ENCODE data around the gene MXD3.
"Not testable (repeated sequence)": the region's sequence is repeated elsewhere in the genome, so short reads cannot be mapped to it uniquely, and the experiment has no call there.

The MXD3 gene

DNA sequence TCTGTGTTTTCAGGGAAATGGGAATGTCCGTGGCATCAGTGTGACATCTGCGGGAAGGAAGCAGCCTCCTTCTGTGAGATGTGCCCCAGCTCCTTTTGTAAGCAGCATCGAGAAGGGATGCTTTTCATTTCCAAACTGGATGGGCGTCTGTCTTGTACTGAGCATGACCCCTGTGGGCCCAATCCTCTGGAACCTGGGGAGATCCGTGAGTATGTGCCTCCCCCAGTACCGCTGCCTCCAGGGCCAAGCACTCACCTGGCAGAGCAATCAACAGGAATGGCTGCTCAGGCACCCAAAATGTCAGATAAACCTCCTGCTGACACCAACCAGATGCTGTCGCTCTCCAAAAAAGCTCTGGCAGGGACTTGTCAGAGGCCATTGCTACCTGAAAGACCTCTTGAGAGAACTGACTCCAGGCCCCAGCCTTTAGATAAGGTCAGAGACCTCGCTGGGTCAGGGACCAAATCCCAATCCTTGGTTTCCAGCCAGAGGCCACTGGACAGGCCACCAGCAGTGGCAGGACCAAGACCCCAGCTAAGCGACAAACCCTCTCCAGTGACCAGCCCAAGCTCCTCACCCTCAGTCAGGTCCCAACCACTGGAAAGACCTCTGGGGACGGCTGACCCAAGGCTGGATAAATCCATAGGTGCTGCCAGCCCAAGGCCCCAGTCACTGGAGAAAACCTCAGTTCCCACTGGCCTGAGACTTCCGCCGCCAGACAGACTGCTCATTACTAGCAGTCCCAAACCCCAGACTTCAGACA is 17.7 kb downstream of the MXD3 start:
- H3K4me1 Mint-ChIP-seq (ENCODE audit: low read depth): peaks cover 49% of the 10 kb centered on the region
- peaks cover 73% of the 10 kb centered on the region for H3K36me3 Mint-ChIP-seq (ENCODE audit: low read depth)
- no peak overlapping the region for H3K4me3 Mint-ChIP-seq
- H3K9me3 Mint-ChIP-seq: no peaks in the 10 kb centered on the region
- H3K27ac Mint-ChIP-seq: no peak overlapping the region
- H3K27me3 Mint-ChIP-seq: no peaks in the 10 kb centered on the region

DNA sequence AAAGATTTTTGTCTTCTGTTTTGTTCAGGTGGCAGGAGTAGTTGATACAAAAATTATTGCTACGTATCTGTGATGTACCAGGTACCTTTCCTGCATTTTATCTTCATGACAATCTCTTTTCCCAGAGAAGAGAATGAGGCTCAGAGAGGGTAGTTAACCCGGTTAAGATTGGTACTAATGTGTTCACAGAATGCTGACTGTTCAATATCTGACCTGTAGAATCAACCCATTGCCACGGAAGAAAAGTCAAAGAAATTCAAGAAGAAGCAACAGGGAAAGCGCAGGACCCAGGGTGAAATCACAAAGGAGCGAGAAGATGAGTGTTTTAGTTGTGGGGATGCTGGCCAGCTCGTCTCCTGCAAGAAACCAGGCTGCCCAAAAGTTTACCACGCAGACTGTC is 20.0 kb downstream of the MXD3 start:
- no peaks in the 10 kb centered on the region for H3K27me3 Mint-ChIP-seq
- H3K9me3 Mint-ChIP-seq: no peaks in the 10 kb centered on the region
- peaks cover 28% of the 10 kb centered on the region for H3K4me1 Mint-ChIP-seq (ENCODE audit: low read depth)
- H3K4me3 Mint-ChIP-seq: no peak overlapping the region
- H3K36me3 Mint-ChIP-seq (ENCODE audit: low read depth): peaks cover 79% of the 10 kb centered on the region
- no peak overlapping the region for H3K27ac Mint-ChIP-seq

DNA sequence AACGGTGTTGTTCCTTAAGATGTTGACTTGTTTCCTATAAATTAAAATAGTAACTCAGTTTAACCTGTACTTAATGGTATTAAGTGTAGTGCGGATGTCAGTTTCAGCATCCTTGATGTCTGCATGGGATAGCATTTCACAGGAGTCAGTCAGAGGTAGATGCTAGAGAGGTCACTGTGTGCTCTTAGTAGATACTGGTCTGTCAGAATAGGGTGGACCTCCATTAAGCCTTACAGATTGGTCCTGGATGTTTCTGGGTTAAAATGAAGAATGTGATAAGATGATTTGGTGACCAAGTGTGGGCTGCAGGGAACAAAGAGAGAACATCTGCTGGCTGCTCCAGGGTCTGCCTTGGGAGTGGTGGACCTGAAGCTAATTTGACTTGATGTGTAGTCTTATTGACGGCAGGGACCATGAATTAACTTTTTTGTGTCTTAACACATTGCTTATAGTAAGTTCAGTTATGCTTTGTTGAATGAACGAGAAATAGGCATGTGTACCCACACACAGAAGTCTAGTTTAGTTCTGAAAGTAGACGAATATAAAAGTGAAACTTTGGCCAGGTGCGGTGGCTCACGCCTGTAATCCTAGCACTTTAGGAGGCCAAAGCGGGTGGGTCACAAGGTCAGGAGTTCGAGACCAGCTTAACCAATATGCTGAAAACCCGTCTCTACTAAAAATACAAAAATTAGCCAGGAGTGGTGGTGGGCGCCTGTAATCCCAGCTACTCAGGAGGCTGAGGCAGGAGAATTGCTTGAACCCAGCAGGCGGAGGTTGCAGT is 20.7 kb downstream of the MXD3 start:
- no peak overlapping the region for H3K27ac Mint-ChIP-seq
- no peaks in the 10 kb centered on the region for H3K9me3 Mint-ChIP-seq
- peaks cover 21% of the 10 kb centered on the region for H3K4me1 Mint-ChIP-seq (ENCODE audit: low read depth)
- no peaks in the 10 kb centered on the region for H3K27me3 Mint-ChIP-seq
- no peak overlapping the region for H3K4me3 Mint-ChIP-seq
- H3K36me3 Mint-ChIP-seq (ENCODE audit: low read depth): peaks cover 73% of the 10 kb centered on the region

DNA sequence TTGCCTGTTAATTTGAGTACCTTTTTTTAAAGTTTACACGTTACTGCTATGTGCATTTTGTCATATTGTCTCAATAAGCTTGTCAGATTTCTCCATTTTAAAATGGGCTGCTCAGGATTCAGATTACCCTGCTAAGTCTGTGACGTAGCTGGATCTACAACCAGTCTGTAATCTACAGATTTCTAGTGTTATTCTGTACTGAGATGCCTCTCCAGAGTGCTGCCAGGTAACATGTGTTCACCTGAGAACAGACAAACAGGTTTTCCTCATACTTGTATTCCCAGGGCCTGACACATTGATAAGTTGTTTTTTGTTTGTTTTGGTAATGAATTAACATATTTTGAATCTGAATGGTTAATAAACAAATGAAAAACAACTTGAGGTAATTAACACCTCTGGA is 23.5 kb downstream of the MXD3 start:
- Mint-ChIP-seq H3K9me3 (no peaks in the 10 kb centered on the region), H3K36me3 (ENCODE audit: low read depth) (peaks cover 64% of the 10 kb centered on the region), H3K27me3 (no peaks in the 10 kb centered on the region), H3K4me3 (no peak overlapping the region), H3K4me1 (ENCODE audit: low read depth) (peaks cover 5% of the 10 kb centered on the region), H3K27ac (no peak overlapping the region)

DNA sequence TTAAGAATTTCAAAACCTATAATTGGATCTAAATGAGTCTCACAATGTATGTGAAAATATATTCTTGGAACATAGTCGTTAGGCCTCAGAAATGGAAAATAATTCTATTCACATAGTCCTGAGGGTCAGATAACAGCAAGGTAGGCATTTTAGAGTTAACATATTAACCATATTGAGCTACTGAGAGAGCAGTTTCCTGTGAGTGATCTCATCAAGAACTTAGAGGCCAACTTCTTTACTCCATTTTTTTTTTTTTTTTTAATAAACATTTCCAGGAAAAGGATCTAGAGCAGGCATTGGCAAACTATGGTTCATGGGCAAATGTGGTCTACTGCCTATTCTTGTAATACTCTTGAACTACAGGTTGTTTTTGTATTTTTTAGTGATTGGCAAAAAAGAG is 34.8 kb downstream of the MXD3 start:
- H3K9me3 Mint-ChIP-seq: no peaks in the 10 kb centered on the region
- H3K27me3 Mint-ChIP-seq: no peaks in the 10 kb centered on the region
- peaks cover 3% of the 10 kb centered on the region for H3K4me1 Mint-ChIP-seq (ENCODE audit: low read depth)
- H3K27ac Mint-ChIP-seq: no peak overlapping the region
- peaks cover 70% of the 10 kb centered on the region for H3K36me3 Mint-ChIP-seq (ENCODE audit: low read depth)
- H3K4me3 Mint-ChIP-seq: no peak overlapping the region

- Mint-ChIP-seq H3K9me3 (no peaks in the 10 kb centered on the region), H3K4me3 (no peak overlapping the region), H3K36me3 (ENCODE audit: low read depth) (peaks cover 62% of the 10 kb centered on the region), H3K27me3 (no peaks in the 10 kb centered on the region), H3K27ac (no peak overlapping the region), H3K4me1 (ENCODE audit: low read depth) (peaks cover 3% of the 10 kb centered on the region)
These were observed 35.8 kb downstream of the MXD3 start for GRCh38 chr5:177275883-177276282.

DNA sequence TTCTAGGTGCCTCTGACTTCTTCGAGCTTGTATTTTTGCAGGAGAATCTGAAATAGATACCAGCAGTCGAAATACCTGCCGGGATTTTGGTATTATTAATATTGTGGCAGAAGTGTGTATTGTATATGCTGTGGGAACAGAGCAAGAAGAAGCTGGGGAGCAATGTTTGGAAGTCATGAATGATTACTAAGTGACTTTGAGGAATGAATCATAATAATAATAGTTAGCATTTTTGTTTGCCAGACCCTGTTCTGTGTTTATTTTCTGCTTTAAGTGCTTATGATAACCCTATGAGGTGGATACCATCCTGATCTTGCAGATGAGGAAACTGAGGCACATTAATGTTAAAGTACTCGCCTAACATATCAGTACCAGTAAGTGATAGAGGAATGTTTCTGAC is 40.6 kb downstream of the MXD3 start:
- Mint-ChIP-seq H3K36me3 (ENCODE audit: low read depth) (peaks cover 62% of the 10 kb centered on the region), H3K4me3 (no peak overlapping the region), H3K27ac (no peak overlapping the region), H3K4me1 (ENCODE audit: low read depth) (no peaks in the 10 kb centered on the region), H3K27me3 (no peaks in the 10 kb centered on the region), H3K9me3 (no peaks in the 10 kb centered on the region)

GRCh38 chr5:177270653-177271052 is 41.0 kb downstream of the MXD3 start:
- peaks cover 61% of the 10 kb centered on the region for H3K36me3 Mint-ChIP-seq (ENCODE audit: low read depth)
- no peak overlapping the region for H3K27ac Mint-ChIP-seq
- no peaks in the 10 kb centered on the region for H3K9me3 Mint-ChIP-seq
- no peaks in the 10 kb centered on the region for H3K4me1 Mint-ChIP-seq (ENCODE audit: low read depth)
- no peaks in the 10 kb centered on the region for H3K27me3 Mint-ChIP-seq
- no peak overlapping the region for H3K4me3 Mint-ChIP-seq

DNA sequence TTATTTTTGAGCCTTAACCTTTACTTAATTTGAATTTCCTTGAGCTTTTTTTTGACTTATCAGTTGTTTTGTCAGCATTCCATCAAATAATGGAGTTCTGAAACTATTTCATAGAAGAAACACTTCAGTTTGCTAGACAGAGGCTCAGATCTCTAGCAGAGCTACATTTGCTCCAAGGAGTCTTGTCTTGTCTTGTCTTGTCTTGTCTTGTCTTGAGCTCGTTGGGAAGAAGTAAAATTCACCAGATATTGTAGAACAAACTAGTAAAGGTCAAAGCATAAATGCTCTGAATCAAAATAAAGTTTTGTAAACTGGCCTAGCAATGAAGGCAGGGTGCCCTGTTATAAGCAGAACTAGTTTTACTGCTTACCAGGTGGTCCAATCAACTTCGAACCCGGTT is 41.7 kb downstream of the MXD3 start:
- H3K36me3 Mint-ChIP-seq (ENCODE audit: low read depth): peaks cover 57% of the 10 kb centered on the region
- H3K9me3 Mint-ChIP-seq: no peaks in the 10 kb centered on the region
- no peak overlapping the region for H3K4me3 Mint-ChIP-seq
- H3K27me3 Mint-ChIP-seq: no peaks in the 10 kb centered on the region
- no peak overlapping the region for H3K27ac Mint-ChIP-seq
- H3K4me1 Mint-ChIP-seq (ENCODE audit: low read depth): no peaks in the 10 kb centered on the region

GRCh38 chr5:177269232-177269895 is 42.3 kb downstream of the MXD3 start:
- Mint-ChIP-seq H3K4me1 (ENCODE audit: low read depth) (no peaks in the 10 kb centered on the region), H3K27ac (no peak overlapping the region), H3K4me3 (no peak overlapping the region), H3K27me3 (no peaks in the 10 kb centered on the region), H3K36me3 (ENCODE audit: low read depth) (peaks cover 59% of the 10 kb centered on the region), H3K9me3 (no peaks in the 10 kb centered on the region)

- H3K27ac Mint-ChIP-seq: no peak overlapping the region
- no peaks in the 10 kb centered on the region for H3K4me1 Mint-ChIP-seq (ENCODE audit: low read depth)
- no peak overlapping the region for H3K4me3 Mint-ChIP-seq
- no peaks in the 10 kb centered on the region for H3K27me3 Mint-ChIP-seq
- peaks cover 65% of the 10 kb centered on the region for H3K36me3 Mint-ChIP-seq (ENCODE audit: low read depth)
- no peaks in the 10 kb centered on the region for H3K9me3 Mint-ChIP-seq
These were observed 46.3 kb downstream of the MXD3 start for GRCh38 chr5:177265395-177265794.

GRCh38 chr5:177264178-177264577 is 47.5 kb downstream of the MXD3 start:
- Mint-ChIP-seq H3K27ac (no peak overlapping the region), H3K9me3 (no peaks in the 10 kb centered on the region), H3K4me3 (no peak overlapping the region), H3K27me3 (no peaks in the 10 kb centered on the region), H3K4me1 (ENCODE audit: low read depth) (no peaks in the 10 kb centered on the region), H3K36me3 (ENCODE audit: low read depth) (peaks cover 64% of the 10 kb centered on the region)

GRCh38 chr5:177261510-177261909 is 50.2 kb downstream of the MXD3 start:
- peaks cover 76% of the 10 kb centered on the region for H3K36me3 Mint-ChIP-seq (ENCODE audit: low read depth)
- H3K9me3 Mint-ChIP-seq: no peaks in the 10 kb centered on the region
- H3K4me3 Mint-ChIP-seq: no peak overlapping the region
- no peak overlapping the region for H3K27ac Mint-ChIP-seq
- H3K4me1 Mint-ChIP-seq (ENCODE audit: low read depth): no peaks in the 10 kb centered on the region
- no peaks in the 10 kb centered on the region for H3K27me3 Mint-ChIP-seq

DNA sequence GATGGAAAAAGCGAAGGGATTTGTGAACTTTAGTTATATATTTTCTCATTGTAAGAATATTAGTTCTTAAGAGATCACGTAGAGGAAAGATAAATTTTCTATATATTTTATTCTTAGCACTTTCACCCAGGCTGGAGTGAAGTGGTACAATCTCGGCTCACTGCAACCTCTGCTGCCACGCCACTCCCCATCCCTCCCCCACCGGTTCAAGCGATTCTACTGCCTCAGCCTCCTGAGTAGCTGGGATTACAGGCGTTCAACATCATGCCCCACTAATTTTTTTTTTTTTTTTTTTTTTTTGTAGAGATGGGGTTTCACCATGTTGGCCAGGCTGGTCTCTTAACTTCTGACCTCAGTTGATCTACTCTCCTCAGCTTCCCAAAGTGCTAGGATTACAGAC is 50.7 kb downstream of the MXD3 start:
- Mint-ChIP-seq H3K27ac (no peak overlapping the region), H3K36me3 (ENCODE audit: low read depth) (peaks cover 74% of the 10 kb centered on the region)

DNA sequence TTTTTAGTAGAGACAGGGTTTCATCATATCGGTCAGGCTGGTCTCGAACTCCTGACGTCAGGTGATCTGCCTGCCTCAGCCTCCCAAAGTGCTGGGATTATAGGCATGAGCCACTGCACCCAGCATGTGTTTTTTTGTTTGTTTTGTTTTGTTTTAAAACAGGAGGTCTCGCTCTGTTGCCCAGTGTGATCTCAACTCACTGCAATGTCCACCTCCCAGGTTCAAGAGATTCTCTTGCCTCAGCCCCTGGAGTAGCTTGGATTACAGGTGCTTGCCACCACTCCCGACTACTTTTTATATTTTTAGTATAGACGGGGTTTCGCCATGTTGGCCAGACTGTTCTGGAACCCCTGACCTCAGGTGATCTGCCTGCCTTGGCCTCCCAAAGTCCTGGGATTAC is 53.0 kb downstream of the MXD3 start:
- H3K36me3 Mint-ChIP-seq (ENCODE audit: low read depth): peaks cover 76% of the 10 kb centered on the region
- not testable (repeated sequence) for H3K4me1 Mint-ChIP-seq (ENCODE audit: low read depth); H3K27ac Mint-ChIP-seq; H3K27me3 Mint-ChIP-seq; H3K4me3 Mint-ChIP-seq; H3K9me3 Mint-ChIP-seq

More for the DNA sequence above, 50.7 kb downstream of the MXD3 start:
- H3K4me3 Mint-ChIP-seq: no peak overlapping the region
- no peaks in the 10 kb centered on the region for H3K9me3 Mint-ChIP-seq
- H3K27me3 Mint-ChIP-seq: no peaks in the 10 kb centered on the region
- H3K4me1 Mint-ChIP-seq (ENCODE audit: low read depth): no peaks in the 10 kb centered on the region
